HG03139 (cell line): ENCODE measurements around the gene TM9SF1.

Experiments used
- ATAC-seq: cut with Tn5 transposase; IDR thresholded peaks from one replicate; pipeline ENCODE4 v1.9.1; 2021; ENCODE audit not compliant: unreplicated experiment

Gene TM9SF1, protein sequence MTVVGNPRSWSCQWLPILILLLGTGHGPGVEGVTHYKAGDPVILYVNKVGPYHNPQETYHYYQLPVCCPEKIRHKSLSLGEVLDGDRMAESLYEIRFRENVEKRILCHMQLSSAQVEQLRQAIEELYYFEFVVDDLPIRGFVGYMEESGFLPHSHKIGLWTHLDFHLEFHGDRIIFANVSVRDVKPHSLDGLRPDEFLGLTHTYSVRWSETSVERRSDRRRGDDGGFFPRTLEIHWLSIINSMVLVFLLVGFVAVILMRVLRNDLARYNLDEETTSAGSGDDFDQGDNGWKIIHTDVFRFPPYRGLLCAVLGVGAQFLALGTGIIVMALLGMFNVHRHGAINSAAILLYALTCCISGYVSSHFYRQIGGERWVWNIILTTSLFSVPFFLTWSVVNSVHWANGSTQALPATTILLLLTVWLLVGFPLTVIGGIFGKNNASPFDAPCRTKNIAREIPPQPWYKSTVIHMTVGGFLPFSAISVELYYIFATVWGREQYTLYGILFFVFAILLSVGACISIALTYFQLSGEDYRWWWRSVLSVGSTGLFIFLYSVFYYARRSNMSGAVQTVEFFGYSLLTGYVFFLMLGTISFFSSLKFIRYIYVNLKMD

DNA sequence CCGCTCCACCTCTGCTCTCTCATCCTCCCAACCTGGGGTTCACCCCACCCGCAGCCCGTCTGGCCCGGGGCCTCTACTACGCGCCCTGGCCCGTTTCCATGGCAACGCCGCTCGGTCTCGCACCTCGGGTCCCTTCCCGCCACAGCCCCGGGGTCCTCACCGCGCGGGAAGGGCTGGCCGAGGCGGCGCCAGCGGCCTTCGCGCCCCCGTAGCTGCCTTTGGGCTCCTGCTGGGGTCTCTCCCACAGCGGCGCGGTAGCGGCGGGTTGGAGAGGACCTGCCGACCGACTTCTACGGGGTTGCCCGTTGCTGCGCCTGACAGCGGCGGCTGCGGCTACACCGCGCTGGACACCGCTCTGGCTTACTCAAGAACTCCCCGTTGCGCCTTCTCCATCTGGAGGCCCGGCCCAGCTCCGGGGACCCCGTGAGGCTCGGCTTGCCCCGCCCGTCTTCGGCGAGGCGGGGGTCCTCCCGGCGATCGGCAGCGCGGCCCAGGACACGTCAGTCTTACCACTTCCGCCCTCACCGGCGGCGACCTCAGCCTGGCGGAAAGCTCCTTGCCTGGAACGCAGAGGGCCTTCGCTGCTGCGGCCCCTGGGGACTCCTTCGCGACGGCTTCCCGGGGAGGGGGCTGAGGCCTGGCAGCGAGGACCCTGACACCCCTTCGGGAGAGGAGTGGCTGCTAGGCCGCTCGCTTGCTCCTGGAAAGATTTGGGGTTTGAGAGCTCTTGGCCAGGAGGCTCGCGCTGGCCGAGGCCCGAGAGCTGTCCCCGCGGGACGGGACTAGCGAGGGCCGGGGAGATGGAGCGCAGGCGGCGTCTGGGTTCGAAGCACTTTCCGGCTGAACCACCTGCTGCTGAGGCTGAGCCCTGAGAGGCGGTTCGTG, at the start of gene TM9SF1:
Gene TM9SF1, minus strand, starts transcription at position 256 of the 885 bp plus-strand sequence. CDS start 422 bp downstream, outside the sequence.
- ATAC-seq = peak; percentile 78

DNA sequence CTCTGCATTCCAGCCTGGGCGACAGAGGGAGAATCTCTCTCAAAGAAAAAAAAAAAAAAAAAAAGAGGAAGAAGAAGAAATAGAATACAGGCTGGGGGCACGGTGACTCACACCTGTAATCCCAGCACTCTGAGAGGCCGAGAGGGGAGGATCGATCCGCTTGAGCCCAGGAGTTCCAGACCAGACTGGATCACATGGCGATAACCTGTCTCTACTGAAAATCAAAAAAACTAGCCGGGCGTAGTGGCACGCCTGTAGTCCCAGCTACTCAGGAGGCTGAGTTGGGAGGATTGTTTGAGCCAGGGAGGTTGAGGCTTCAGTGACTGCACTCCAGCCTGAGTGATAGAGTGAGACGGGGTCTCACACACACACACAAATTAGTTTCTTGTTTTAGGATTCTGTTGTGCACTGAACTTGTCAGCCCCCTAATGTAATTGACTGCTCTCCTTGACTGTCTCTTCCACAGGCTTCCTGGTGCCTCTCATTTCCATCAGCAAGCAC, 48.1 kb upstream of the TM9SF1 start:
- ATAC-seq = no peak

DNA sequence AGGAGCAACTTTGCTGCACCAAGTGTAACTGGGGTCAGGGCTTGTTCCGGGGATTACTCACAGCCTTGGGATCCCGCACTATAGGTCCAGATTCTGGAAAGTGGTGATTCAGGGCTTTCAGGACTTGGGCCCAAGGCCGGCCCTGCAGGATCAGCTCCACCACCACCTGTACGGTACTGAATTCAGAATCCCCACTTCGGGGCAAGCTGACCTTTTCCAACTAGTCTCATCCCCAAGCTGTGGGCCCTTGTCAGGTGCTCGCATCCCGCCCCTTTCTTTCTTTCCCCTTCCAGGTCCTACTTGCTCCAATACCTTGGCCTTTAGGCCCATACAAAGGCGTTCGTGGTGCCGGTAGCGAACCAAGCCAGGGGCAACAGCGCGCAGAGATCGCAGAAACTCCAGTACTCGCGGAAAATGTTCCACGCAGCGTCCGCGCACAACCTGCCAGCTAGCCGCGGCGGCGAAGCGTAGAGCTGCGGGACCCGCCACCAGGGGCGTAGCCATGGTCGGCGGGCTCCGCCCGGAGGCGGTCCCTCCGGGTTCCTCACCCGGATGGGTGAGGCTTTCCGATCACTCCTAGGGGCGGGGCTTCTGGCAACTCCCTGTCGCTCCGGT, 46.7 kb upstream of the TM9SF1 start:
- peak; percentile 72 for ATAC-seq

DNA sequence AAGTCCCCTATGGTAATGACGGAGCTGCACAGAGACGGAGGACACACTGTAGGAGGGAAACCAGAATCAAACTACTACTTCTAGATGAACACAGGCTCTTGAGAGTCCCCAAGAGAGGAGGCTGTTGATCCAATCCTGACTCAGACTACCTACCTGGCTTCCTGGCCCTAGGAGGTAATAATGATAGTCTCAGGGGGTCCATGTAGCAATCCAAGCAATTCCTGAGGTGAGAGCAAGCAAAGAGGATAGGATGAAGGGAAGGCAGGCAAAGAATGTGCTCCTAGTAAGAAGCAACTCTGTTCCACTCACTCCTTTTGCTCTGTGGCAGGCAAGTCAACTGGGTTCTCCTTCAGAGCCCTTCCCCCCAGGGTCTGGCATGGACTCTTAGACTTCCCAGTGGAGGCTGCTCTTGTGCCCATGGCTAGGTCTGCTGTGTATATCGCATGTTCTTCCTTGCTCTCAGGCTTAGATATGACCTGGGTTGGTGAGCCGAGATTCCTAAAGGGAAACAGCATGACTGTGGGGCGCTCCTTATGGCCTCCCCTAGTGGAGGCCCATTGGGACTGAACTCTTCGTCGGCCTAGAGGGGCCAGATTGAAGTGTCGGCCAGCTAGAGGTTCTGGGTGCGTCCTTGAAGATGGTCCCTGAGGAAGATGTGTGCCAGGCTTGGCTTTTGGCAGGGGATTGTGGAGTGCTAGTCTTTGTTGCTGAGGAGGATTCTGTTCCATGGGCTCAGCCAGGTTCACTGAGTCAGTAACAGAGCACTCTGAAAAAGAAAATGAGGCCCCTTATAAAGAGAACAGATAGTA, 45.1 kb upstream of the TM9SF1 start:
- ATAC-seq = no peak

DNA sequence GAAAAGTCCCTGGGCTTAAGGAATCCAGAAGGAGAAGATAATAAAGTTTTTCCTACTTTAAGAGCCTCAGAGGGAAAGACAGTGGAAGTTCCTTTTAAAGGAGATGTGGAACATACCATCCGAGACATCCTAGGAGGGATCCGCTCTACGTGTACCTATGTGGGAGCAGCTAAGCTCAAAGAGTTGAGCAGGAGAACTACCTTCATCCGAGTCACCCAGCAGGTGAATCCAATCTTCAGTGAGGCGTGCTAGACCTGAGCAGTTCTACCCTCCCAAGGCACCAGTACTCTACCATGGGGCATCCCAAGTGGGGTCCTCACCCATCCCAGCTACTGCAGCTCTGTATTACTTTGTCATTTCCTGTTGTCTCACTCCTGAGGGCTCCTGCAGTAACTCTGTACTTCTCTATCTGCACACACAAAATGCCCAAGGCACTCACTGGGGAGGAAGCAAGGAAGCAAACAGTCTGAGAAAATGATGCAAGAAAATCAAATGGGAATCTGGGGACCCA, 43.3 kb upstream of the TM9SF1 start:
- no peak for ATAC-seq

DNA sequence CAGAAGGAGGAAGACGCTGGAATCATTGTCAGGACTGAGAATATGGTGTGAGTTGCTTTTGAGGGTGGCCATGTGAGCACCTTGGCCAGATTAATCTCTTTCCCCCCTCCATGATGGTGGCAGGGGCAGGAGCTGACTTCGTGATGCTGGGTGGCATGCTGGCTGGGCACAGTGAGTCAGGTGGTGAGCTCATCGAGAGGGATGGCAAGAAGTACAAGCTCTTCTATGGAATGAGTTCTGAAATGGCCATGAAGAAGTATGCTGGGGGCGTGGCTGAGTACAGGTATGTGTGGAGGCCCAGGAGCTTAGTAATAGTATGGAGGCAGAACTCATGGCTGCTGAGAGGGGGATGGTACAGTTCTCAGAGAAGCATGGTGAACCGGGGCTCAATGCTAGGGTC, 42.9 kb upstream of the TM9SF1 start:
- ATAC-seq = no peak

DNA sequence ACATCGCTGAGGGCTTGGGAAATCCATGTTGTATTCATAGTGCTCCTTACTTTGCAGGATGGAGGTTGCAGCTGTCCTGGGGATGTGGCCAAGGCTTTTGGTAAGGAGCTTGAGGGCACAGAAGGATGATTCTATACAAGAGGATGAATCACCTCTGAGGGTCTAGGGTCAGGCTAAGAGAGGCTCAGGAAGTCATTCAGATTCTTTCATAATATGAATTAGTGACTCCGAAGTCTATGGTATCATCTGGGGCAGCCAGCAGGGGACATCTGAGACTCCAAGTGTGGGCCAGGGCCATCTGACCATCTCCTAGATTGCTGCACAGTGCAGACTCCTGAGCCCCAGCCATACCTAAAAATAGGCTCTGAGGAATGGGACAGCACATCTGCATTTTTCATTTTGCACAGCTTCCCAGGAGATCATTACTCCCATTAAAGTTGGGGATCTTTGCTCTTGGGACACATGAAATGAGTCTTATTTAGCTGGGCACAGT, 42.3 kb upstream of the TM9SF1 start:
- no peak for ATAC-seq

DNA sequence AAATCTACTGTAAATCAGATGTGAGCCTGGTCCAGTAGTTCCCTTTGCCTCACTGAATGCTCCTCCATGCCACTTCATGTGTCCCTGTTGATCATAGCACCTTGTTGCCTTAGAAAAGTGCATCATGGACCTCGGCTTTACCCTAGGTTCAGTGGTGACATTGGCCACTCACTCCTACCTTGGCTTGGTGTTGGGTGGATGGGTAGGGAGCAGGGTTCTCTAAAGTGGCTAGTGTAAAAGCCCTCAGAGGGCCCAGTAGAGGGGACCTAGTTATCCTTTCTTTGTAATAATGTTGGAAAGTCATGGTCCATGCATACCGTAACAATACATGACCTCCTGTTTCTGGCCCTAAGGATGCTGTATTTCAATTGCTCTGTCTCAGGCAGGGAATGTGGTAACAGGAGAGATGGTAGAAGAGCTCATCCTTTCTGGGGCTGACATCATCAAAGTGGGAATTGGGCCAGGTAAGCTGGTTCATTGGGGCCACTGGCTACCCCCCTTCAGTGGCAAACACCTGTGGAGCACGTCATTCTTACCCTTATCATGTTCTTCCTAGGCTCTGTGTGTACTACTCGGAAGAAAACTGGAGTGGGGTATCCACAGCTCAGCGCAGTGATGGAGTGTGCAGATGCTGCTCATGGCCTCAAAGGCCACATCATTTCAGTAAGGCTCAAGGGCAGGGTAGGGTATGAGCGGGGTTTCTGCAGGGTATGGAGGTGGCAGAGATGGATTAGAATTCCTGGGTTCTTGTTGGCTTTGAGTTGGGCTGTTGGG, 41.6 kb upstream of the TM9SF1 start:
- ATAC-seq = no peak

DNA sequence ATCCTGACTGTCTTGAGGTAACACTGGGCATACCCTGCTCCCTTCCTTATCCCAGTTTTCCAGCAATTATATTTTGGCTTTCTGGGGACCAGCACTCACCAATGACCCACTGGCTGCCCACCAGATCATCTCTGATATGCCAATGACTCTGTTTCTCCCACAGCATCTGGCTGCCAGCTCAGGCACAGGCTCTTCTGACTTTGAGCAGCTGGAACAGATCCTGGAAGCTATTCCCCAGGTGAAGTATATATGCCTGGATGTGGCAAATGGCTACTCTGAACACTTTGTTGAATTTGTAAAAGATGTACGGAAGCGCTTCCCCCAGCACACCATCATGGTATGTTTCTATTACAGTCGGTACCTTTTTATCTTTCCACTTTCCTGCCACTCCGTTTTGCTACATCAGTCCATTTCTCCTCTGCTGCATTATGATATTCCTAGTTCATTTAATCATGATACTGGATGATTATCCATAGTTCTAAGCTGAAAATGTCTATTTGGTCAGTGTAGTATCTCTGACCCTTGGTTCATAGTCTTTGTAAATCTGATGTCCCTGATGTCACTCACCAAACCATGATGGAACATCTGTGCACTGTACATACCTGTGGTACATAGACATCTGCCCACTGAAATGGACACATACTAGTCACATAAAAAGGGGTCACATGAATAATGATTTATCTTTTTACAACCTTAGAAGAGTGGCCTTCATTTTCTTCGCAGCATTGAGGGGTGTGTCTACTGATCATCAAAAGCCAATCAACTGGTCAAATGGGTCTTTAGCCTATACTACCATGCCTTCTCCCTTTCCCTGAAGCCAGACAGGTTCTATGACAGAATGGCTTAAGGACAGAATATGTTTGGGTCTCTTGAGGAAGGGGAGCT, 40.8 kb upstream of the TM9SF1 start:
- no peak for ATAC-seq

DNA sequence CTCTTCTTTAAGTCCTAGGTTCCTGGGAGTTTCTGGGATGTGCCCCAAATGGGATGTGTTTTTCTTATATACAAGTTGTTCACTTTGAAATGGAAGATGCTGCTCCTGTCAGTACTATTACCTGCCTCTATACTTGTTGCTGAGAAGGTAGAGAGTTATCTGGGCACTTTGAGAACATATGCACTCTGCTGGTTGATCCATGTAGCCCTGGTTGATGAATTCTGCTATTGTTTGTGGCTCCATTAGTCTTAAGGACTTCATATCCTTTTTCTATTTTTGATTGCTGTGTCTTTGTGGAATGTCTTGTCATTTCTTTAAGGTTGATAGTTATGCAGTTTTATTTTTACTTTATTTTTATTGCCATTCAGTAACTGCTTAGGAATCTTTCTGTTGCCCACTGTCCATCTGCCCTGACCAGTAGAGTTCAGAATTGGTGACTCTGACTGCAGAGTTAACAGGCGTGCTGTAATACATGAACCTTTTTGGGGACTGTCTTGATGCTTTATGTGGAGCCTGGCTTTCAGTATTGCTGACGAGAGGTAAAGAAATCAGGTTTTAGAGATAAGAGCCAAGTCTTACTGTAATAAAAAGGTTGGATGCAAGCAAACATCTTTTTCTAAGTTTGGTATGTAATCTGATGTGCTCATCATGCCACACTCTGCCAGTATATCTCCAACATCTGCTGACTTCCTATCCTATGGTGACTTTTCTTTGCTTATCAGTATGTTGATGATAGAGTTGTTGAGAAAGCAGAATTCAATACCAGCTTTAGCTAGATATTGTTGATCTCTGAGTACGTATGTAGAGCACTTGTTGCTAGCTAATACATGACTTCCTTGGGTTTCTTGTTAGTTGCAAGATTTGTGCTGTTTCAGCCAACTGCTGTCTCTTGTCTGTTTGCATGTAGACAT, 39.1 kb upstream of the TM9SF1 start:
- no peak for ATAC-seq

DNA sequence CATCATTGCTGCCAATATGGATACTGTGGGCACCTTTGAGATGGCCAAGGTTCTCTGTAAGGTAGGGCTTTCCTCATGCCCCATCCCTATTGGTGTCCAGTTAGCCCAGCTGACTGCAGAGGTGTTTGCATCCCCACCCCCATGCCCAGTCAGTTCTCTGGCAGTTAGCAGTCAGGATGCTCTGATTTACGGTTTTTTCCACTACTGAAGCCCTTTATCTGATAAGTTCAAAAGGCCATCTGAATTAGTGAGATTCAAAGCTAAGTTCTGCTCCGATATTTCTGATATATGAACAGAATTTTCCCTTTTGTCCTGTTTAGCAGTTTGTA, 38.3 kb upstream of the TM9SF1 start:
- ATAC-seq = no peak

DNA sequence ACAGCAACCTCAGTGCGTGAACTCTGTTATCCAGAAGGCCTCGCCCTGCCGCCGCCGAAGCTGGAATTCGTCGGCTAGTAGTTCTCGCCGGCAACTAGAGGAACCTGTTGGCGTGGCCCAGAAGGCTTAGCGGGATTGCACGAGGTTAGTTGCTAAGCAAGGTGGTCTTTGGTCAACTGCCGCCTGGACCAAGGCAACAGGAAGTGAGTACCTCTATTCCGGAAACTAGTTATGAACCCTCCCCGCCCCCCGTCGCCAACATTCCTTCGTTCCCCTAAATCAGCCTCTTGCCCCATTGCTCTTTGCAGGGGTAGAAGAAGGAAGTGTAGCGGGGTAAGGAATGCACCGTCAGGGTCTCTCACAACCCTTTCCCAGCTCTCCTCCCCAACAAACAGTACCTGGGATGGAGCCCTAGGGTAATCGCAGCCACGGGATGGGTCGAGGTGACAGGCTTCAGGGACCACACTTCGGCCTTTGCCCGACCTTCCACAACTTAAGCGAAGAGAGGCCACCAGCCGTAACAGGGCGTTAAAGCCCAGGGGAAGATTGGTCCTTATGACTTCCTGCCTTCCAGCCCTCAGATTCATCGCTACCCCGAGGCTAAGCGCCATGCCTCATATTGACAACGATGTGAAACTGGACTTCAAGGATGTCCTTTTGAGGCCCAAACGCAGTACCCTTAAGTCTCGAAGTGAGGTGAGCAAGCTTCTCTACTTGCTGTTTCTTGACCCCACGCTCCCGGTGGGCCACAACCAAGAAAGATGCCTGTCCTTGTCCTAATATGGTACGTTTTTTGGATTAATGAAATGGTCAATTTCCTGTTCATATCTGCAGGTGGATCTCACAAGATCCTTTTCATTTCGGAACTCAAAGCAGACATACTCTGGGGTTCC, 37.6 kb upstream of the TM9SF1 start, which contains the start of gene GMPR2:
Gene GMPR2, plus strand, starts transcription at position 285 of the 893 bp plus-strand sequence. Its CDS starts 325 bp downstream, at position 610.
- ATAC-seq = peak; percentile 39

DNA sequence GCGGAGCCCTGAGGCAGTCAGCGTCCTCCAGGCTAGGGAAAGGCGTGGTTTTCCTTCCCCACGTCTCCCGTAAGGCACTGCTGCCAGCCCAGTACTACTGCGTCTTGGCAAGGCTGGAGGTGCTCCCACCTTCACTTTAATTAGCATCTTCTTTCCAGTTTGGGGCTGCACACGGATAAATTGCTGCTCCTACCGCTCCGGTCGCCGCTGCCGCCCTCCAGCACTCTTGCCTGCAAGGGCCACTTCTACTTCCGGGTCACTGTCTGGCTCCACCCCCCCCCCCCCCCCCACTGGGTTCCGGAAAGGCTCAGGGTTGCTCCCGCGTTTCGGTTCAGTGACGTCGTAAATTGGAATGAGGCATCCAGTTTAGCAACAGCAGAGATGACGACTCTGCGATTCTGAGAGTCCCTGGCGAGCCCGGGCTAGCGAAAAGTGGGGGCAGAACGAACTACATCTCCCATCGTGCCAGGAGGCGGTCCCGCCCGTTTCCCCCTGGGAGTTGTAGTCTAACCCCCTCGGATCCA, 36.9 kb upstream of the TM9SF1 start, which contains the start of gene NEDD8:
Gene NEDD8, minus strand, starts transcription at position 247 of the 524 bp plus-strand sequence. Its CDS starts 100 bp downstream, at position 147.
- peak; percentile 63 for ATAC-seq

DNA sequence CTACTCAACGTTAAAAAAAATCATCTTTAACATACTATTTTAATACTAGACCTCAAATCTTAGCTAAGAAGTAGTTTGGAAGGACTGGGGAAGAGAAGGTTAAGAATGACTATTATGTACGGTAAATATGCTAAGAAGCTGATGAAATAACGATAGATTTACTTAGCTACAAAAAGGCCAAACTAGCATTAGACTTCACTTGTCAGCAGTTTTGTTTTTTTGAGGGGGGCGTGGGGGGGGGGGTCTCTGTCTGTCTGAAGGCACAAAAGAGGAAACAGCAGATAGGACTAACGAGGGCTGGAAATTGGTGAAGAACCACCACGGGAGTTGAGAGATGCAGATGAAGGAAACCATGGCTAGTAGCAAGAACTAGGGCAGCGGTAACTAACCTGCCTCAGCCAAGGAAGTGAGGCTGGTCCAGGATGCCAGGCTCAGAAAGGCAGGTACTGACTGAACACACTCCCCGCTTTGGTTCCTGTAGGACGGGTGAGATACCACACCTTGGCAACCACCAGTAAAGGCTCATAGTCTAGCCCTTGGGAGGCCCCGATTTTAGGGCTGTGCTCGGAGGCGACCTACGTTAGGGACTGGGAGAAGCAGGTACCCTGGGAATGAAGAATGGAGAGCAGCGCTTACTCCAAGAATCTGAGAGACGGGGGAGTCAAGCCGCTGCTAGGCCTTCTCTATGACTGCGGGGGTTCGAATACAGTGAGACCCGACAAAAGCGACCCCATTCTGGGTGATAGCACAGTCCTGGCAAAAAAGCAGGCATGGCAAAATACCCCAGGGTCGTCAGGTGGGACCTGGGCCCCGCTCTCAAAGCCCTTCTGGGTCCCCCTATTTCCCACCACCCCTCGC, 36.3 kb upstream of the TM9SF1 start:
- ATAC-seq = no peak

DNA sequence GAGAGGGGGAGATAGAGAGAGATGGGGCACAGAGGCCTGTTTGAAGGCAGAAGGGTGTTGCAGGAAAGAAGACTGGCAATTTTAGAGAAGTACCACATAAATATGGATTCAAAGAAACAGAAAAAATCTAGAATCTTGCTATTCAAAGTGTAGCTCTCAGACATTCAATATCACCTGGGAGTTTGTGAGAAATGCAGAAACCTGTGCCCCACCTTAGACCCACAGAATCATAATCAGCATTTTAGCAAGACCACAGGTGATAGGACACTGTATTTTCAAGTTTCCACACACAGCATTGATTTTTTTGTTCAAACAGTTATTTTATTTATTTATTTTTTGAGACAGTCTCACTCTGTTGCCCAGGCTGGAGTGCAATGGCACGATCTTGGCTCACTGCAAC, 33.7 kb upstream of the TM9SF1 start:
- ATAC-seq = no peak
